Mammary epithelial cell (primary cell): ENCODE data around the gene FAM229A.

Source experiments
- EZH2 ChIP-seq: IDR thresholded peaks from 2 replicates; pipeline ENCODE4 v1.6.1; 2012; ENCODE audit warnings: low read length, inconsistent platforms, borderline replicate concordance
- TF ChIP-seq, protein P1 (sequence below), 2 donors: IDR thresholded peaks in 1 of 2; conservative IDR thresholded peaks in 1 of 2; 2 replicates each; pipeline ENCODE4 v1.5.1; 2011 to 2012; ENCODE audit warnings: inconsistent platforms in 2 of 2, low read length in 2 of 2, mild to moderate bottlenecking in 2 of 2, control low read depth in 1 of 2, low read depth in 1 of 2; ENCODE audit not compliant: insufficient read depth in 1 of 2; ENCODE audit errors: extremely low read depth in 1 of 2

DNA sequence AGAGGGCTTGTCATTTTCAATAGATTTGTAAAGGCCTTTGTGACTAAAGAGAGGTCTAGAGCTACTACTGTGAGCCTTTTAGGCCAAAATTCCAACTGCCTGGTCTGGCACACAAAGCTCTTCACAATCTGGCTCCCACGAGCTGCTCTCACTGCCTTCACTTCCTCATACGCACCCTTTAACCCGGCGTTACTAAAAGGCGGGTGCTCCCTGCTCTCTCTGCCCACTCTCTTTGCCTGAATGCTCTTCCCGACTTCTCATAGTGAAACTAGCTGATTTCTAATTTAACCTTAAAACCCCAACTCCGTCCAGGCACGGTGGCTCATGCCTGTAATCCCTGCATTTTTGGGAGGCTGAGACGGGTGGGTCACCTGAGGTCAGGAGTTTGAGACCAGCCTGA lies 17.8 kb upstream of the FAM229A start:
- TF ChIP-seq, protein P1, sequence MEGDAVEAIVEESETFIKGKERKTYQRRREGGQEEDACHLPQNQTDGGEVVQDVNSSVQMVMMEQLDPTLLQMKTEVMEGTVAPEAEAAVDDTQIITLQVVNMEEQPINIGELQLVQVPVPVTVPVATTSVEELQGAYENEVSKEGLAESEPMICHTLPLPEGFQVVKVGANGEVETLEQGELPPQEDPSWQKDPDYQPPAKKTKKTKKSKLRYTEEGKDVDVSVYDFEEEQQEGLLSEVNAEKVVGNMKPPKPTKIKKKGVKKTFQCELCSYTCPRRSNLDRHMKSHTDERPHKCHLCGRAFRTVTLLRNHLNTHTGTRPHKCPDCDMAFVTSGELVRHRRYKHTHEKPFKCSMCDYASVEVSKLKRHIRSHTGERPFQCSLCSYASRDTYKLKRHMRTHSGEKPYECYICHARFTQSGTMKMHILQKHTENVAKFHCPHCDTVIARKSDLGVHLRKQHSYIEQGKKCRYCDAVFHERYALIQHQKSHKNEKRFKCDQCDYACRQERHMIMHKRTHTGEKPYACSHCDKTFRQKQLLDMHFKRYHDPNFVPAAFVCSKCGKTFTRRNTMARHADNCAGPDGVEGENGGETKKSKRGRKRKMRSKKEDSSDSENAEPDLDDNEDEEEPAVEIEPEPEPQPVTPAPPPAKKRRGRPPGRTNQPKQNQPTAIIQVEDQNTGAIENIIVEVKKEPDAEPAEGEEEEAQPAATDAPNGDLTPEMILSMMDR (conservative IDR thresholded peaks at IDR 0.05 in 1 of 2, IDR thresholded peaks at IDR 0.05 in 1 of 2; ENCODE audit: extremely low read depth in 1 of 2, insufficient read depth in 1 of 2, low read depth in 1 of 2, low read length in 2 of 2), result no peak
- no peak for TF ChIP-seq EZH2
